Measurements from ENCODE around the gene PGAP6. TPM values are rescaled to one million over a fixed set of nuclear protein-coding genes. Genes with fewer than 3 reads are reported as not detected.

The PGAP6 gene
- total RNA-seq = 14.2 TPM

GRCh38 chr16:381789-382717, at the start of gene PGAP6:
Gene PGAP6, minus strand, starts transcription at chr16:381978. Its CDS starts 157 bp downstream, at chr16:381821.

GRCh38 chr16:425082-425718, 43.4 kb upstream of the PGAP6 start, which contains the start of gene RAB11FIP3:
Gene RAB11FIP3, plus strand, starts transcription at chr16:425649. Its CDS starts 358 bp downstream, at chr16:426007.

GRCh38 chr16:401468-402348, 19.9 kb upstream of the PGAP6 start, which contains the start of gene DECR2:
Gene DECR2, plus strand, starts transcription at chr16:401885. Its CDS starts 79 bp downstream, at chr16:401964.

GRCh38 chr16:397135-397661, 15.4 kb upstream of the PGAP6 start, which contains the start of gene NME4:
Gene NME4, plus strand, starts transcription at chr16:397199. Its CDS starts 24 bp downstream, at chr16:397223.

GRCh38 chr16:370443-370842, 11.3 kb downstream of the PGAP6 start, which contains the start of gene MRPL28:
Gene MRPL28, minus strand, starts transcription at chr16:370538. Its CDS starts 320 bp downstream, at chr16:370218.

GRCh38 chr16:352547-353403, 29.0 kb downstream of the PGAP6 start, which contains the start of gene AXIN1:
Gene AXIN1, minus strand, starts transcription at chr16:352723. Its CDS starts 5,698 bp downstream, at chr16:347025.

Other genes with a start within 250 kb of the PGAP6 start
- gene NPRL3, start 243.3 kb downstream of the PGAP6 start, total RNA-seq = 29.9 TPM
- 2.2 TPM for gene HBZ, start 229.3 kb downstream of the PGAP6 start, total RNA-seq
- 15.4 TPM for gene HBM, start 216.0 kb downstream of the PGAP6 start, total RNA-seq
- gene HBA2, start 209.1 kb downstream of the PGAP6 start, total RNA-seq = 1,606 TPM
- gene HBA1, start 205.3 kb downstream of the PGAP6 start, total RNA-seq = 1,075 TPM
- gene HBQ1, start 201.5 kb downstream of the PGAP6 start, total RNA-seq = 4.1 TPM
- 160 TPM for gene LUC7L, start 152.5 kb downstream of the PGAP6 start, total RNA-seq
- gene FAM234A, start 147.2 kb downstream of the PGAP6 start, total RNA-seq = 66.5 TPM
- 8.2 TPM for gene RGS11, start 106.0 kb downstream of the PGAP6 start, total RNA-seq
- 10.5 TPM for gene ARHGDIG, start 101.4 kb downstream of the PGAP6 start, total RNA-seq
- gene PDIA2, start 98.8 kb downstream of the PGAP6 start, total RNA-seq = 2.1 TPM
- gene AXIN1, start 29.3 kb downstream of the PGAP6 start, total RNA-seq = 20.4 TPM
- 44.0 TPM for gene MRPL28, start 11.4 kb downstream of the PGAP6 start, total RNA-seq
- gene NME4, start 15.2 kb upstream of the PGAP6 start, total RNA-seq = 30.3 TPM
- gene DECR2, start 19.9 kb upstream of the PGAP6 start, total RNA-seq = 10.2 TPM
- 37.7 TPM for gene RAB11FIP3, start 43.7 kb upstream of the PGAP6 start, total RNA-seq
- gene CAPN15, start 145.7 kb upstream of the PGAP6 start, total RNA-seq = 31.0 TPM
- gene PRR35, start 178.4 kb upstream of the PGAP6 start, total RNA-seq = 2.0 TPM
- gene NHLRC4, start 185.0 kb upstream of the PGAP6 start, total RNA-seq = 0.66 TPM
- 36.3 TPM for gene PIGQ, start 188.0 kb upstream of the PGAP6 start, total RNA-seq
- gene RAB40C, start 208.1 kb upstream of the PGAP6 start, total RNA-seq = 18.9 TPM
- 0.71 TPM for gene WFIKKN1, start 249.0 kb upstream of the PGAP6 start, total RNA-seq

Measured in camera-type eye (tissue), 1 donor.